NOMO-1 treated with dmso at 0.1 percent for 144 hours (cell line): ENCODE data around the gene GRAMD4.
"Not testable (repeated sequence)": the region's sequence is repeated elsewhere in the genome, so short reads cannot be mapped to it uniquely, and the experiment has no call there.

Experiments used
- DNase-seq: peaks from one replicate; lab custom pipeline; 2025; ENCODE audit not compliant: unreplicated experiment; lab: John Stamatoyannopoulos, UW

The GRAMD4 gene

DNA sequence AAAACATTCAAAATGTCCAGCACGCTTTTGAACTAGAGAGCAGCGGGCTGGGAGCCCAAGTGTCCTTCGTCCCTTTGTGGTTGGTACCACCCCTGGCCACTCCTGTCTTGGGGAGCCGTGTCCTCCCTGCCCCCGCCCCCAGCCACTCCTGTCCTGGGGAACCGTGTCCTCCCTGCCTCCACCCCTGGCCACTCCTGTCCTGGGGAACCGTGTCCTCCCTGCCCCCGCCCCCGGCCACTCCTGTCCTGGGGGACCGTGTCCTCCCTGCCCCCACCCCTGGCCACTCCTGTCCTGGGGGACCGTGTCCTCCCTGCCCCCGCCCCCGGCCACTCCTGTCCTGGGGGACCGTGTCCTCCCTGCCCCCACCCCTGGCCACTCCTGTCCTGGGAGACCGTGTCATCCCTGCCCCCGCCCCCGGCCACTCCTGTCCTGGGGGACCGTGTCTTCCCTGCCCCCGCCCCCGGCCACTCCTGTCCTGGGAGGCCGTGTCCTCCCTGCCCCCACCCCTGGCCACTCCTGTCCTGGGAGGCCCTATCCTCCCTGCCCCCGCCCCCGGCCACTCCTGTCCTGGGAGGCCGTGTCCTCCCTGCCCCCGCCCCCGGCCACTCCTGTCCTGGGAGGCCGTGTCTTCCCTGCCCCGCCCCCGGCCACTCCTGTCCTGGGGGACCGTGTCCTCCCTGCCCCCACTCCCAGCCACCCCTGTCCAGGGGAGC lies 14.9 kb downstream of the GRAMD4 start:
- DNase-seq: not testable (repeated sequence)

DNA sequence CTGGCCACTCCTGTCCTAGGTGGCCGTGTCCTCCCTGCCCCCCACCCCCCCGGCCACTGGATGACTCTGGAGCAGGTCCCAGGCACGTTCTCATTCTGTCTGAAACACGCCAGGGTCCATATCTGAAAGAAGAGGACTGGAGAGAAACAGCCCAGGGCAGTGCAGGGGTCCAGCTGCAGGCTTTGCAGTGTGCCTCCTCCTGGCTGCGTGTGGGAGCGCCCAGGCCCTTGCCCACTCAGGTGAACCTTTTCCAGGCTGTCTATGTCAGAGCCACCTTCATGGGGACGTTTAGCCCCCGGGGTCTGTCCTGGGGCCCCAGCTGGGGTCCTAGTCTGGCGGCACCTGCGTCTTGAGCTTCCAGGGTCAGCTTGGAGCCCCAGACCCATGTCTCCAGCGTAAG lies 15.6 kb downstream of the GRAMD4 start:
- no peak for DNase-seq

DNA sequence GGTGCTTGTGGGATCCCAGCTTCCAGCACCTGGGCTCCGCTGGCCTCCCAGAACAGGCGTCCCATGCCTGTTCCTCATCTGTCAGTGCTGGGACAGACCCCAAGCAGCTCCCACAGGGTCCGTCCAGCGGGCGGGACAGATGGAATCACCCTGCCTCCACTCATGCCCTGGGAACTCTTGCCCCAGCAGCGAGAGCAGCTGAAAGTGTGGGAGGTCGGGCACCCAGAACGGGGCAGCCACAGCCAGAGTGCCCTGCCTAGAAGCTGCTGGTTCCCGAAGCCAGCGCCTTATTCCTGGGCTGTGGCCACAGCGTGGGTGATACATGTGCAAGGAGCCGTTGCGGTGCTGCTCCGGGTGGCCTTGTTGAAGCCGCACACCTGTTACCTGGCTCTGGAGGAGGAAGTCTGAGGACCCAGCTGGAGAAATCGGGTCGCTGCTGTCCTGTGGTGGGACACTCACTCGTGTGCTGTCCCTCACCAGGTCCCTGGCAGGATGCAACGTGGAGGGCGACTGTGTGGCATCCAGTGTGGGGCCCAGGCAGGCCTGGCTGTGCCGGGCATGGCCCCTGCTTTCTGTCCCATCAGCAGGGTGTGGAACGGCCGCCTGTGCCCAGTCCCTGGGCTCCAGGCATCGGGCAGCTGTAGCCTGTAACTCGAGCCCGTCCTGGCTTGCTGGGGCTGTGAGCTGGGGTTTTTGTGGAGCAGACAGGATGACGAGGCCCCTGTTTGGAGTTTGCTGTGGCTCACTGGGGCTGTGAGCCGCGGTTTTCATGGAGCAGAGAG lies 16.2 kb downstream of the GRAMD4 start:
- DNase-seq: no peak

DNA sequence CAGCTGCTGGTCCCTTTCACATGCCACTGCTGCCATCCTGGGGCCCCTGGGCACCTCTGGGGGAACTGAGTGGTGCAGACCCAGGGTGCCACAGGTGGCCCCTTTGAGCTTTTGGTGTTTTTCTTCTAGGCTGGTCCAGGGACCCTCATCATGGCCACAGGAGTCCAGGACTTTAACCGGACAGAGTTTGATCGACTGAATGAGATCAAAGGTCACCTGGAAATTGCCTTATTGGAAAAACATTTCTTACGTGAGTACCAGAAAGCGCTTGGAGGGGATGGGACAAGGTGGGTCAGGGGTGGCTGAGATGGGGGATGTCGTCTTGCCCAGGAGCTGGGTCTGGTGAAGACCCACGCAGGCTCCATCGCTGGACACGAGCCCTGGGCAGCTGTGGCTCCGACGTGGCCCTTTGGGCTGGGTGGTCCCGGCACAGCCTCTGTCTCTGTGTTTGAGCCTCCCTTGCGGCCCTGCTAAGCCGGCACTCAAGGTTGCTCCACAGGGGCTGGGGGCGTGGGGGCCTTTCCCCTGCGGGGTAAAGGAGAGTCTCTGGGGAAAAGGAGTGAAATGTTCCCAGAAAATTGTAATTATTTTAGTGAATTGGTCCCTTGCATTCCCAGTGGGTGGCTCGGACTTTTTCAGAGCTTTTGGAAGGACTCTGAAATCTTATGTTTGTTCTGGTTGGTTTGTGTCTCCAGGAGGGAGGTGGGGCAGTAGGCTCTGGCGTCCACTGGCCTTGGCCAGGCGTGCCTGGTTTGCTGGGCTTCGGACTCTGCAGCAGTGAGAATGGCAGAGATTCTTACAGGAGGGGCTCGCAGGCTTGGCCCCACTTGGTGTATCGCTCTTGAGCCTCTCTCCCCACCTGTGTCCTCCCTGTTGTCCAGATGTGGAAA lies 17.8 kb downstream of the GRAMD4 start:
- no peak for DNase-seq

DNA sequence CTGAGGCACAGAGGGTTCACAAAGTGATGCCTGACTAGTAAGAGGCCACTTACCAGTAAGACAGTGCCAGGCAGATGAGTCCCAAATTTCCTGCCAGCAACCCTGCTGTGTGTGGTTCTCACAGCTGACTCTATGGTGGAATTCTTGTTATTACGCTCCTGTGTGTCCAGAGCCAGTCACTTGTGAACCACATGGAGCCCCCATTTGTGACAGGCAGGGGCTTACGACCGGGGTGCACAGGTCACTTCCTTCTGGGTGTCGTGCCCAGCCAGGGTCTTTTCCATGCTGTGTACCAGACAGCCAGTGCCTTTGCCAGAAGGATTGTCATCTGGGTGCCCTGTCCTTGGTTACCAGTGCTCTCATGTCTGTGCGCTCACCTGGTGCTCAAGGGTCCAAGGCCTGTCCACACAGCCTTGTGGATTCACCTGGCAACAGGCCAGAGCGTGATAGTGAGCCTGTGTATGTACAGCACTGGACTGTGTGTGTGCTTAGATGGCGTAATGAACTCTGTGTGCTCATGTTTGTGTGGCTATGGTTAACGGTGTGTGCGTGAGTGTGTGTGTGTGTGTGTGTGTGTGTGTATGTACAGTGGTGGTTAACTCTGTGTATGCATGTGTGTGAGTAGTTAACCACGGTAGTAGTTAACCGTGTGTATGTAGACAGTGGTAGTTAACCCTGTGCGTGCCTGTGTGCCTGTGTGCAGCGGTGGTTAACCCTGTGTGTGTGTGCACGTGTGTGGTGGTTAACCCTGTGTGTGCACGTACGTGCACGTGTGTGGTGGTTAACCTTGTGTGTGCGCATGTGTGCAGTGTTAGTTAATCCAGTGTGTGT lies 18.6 kb downstream of the GRAMD4 start:
- no peak for DNase-seq

DNA sequence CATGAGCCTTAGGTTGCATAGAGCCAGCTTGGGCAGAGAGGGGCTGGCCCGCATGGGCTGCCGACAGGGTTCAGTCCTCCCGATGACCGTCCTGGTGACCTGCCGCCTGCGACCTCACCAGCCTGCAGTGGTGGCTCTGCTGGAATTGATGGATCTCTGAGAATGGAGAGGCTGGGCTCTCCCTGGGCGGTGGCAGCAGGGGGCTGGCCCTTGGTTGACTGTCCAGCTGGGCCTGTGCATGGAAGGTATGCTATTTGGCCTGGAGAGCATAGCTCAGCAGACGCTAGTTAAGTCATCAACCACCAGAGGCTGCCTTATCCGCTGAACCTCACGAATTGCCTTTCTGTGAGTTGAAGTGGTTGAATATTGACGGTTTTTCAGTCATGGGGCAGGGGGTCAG lies 19.7 kb downstream of the GRAMD4 start:
- DNase-seq: no peak

DNA sequence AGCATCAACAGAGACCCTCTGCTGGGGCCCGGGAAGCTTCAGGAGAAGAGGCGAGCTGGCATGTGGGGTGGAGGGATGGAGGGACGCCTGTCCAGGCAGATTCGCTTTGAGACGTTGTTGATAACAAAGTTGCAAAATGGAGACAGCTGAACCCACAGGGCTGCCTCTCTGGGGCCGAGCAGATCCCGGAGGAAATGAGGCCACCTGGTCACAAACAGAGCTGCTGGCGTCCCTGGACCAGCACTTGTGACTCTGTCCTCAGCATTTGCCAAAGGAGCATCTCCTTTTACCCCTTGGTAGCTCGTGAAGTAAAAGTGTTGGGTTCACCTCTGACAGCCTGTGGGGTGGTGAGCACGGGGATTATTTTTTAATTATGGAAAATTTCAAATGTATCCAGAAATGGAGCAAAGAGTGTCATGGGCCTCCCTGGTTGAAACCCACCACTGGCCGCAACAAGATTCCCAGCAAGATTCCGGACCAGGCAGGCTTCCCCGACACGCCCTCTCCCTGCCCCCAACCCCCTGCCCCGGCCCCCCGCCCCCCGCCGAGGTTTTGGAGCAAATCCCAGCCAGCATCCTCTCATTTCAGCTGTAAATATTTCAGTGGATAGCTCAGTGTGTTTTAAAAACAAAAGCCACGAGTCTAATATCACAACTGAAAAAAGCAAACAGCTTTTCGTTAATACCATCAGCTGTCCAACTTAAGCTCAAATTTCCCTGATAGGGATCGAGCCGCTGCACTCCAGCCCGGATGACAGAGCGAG lies 20.3 kb downstream of the GRAMD4 start:
- DNase-seq: no peak

DNA sequence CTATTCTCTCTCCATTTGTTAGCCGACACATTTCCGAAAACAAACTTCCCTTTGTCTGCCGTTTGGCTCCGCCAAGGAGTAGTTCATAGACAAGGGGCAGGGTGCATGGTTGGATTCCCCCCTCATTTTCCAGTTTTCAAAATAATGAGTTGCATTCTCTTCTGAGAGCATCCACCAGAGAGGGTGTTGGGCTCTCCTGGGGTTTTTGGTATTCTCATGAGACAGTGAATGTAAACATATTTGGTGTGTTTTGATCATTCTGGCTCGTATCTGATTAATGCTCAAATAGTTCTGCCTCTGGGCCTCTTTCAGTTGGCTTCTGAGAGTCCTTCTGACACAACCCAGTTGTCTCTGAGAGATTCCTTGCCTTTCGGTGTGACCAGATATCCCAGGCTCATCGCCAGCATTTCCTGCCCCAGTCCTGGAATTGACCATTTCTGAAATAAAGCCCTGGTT lies 21.7 kb downstream of the GRAMD4 start:
- DNase-seq: no peak

DNA sequence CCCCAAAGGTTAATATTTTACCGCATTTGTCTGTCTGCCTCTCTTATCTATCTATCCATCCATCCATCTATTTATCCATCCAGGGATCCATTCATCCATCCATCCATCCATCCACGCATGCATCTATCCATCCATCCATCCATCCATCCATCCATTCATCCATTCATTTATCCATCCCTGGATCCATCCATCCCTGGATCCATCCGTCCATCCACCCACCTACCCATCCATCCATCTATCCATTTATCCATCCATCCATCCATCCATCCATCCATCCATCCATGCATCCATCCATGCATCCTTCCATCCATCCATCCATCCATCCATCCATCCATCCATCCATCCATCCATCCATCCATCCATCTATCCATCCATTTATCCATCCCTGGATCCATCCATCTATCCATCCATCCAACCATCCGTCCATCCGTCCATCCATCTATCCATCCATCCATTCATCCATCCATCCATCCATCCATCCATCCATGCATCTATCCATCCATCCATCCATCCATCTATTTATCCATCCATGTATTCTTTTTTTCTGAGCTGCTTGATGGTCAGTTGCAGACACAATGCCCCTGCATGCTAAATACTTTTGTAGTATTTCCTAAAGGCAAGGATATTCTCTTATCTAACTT lies 22.8 kb downstream of the GRAMD4 start:
- not testable (repeated sequence) for DNase-seq

DNA sequence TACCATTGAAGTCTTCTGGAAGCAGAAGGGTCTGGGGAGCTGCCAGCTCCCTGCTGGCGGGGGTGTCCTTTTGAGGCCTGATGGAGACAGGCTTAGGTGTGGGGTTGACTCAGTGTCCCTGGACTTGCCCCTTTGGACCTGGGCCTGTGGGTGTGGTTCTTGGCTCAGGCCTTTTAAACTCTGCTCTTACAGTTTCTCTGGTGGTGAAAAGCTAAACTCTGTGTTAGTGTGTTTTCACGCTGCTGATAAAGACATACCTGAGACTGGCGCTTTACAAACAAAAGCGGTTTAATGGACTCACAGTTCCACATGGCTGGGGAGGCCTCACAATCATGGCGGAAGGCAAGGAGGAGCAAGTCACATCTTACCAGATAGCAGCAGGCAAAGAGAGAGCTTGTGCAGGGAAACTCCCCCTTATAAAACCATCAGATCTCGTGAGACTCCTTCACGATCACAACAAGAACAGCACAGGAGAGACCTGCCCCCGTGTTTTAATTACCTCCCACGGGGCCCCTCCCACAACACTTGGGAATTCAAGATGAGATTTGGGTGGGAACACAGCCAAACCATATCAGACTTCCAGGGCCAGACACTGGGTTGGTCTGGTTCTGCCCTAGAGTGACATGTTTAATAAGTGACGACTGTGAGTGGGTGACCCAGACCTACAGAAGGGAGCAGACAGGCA lies 26.5 kb downstream of the GRAMD4 start:
- DNase-seq: no peak

DNA sequence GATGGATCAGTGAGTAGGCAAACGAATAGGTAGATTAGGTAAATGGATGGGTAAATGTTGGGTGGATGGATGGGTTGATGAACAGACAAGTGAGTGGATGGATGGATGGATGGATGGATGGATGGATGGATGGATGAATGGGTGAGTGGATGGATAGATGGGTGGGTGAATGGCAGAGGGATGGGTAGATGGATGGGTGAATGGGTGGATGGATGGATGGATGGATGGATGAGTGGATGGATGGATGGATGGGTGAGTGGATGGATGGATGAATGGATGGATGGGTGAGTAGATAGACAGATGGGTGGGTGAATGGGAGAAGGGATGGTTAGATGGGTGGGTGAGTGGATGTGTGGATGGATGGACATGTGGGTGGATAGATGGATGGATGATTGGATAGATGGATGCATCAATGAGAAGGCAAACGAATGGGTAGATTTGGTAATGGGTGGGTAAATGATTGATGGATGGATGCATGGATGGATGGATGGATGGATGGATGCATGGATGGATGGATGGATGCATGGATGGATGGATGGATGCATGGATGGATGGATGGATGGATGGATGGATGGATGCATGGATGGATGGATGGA lies 28.1 kb downstream of the GRAMD4 start:
- not testable (repeated sequence) for DNase-seq

DNA sequence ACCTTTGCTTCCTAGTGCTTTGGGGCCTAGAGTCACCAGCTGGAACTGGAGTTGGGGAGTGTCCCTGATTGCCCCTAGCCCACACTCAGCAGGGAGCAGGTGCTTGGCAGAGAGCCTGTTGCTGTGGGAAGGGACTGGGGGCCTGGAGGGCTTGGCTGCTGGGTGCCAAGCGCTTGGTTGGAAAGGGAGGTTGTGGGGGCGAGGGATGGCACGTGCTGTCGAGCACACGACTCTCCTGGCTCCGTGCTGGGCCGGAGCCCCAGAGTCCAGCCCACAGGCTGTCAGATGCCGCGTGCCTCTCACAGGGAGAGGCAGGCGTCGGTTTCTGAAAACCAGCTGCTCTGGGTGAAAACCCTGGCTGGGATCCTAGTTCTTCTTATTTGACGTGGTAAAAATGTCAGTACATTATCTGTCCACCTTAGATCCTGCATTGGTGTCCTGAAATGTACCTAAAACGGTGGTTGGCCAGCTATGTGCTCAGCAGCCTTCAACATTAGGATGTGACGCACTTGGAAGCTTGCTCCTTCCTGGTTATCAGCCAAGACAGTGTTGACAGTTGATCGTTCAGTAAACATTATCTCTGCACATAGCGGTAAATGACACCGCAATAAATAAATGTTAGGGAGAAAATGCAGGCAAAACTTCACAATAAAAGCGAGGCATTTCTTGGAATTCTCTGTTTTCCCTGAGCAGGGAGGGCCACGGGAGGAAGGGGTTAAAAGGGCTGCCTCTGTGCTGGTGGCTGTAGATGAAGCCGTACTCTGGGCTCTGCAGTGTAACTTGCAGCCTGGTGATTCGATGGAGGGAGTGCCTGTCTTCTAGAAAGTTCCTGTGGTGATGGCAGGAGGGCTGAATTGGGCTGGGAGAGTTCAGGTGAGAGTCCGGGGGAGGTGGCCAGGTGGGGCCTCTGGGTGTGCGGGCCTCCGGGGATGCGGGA lies 29.2 kb downstream of the GRAMD4 start:
- no peak for DNase-seq

DNA sequence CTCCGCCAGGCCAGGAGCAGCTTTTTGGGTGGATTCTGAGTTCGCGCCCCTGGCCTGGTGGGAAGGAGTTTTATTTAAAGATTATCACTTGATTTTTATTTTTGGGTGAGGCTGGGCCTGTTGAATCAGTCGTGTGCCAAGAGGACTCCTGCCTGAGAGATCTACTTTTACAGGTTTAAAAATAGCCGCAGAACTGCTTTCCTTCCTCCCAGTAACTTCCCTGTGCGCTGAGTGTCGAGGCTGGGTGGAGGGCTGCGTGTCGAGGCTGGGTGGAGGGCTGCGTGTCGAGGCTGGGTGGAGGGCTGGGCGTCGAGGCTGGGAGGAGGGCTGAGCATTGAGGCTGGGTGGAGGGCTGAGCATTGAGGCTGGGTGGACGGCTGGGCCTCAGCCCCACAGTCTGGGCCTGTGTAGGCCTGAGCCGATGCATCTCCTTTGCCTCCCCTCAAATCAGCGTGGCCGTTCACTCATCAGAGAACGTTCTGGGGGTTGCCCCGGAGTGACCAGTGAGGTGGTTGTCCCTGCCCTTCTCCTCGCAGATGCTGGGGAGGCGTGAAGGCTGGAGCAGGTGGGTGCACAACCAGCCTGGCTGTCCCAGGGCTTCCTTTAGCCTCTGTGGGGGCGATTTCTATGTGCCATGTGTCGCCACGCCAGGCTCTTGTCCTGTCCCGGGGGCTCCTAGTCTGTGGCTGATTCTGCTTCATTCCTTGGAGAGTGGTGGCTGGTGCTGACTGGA lies 30.1 kb downstream of the GRAMD4 start:
- no peak for DNase-seq

DNA sequence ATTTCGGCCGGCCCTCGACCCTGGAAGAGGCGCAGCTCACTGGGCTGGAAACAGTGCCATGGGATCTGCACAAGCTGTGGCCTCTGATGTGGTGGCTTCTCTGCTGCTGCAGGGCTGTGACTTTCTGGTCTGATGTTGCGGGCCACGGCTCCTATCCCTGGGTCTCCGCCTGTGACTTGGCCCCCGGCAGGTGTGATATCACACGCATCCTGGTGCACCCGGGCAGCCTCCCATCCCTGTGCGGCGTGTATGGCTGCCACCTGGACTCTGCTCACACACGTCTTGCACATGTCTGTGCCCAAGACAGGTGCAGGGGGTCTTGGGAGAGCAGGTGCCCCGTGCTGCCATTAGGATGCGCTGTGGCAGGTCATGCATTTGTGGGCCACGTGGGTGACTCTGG lies 31.1 kb downstream of the GRAMD4 start:
- no peak for DNase-seq

DNA sequence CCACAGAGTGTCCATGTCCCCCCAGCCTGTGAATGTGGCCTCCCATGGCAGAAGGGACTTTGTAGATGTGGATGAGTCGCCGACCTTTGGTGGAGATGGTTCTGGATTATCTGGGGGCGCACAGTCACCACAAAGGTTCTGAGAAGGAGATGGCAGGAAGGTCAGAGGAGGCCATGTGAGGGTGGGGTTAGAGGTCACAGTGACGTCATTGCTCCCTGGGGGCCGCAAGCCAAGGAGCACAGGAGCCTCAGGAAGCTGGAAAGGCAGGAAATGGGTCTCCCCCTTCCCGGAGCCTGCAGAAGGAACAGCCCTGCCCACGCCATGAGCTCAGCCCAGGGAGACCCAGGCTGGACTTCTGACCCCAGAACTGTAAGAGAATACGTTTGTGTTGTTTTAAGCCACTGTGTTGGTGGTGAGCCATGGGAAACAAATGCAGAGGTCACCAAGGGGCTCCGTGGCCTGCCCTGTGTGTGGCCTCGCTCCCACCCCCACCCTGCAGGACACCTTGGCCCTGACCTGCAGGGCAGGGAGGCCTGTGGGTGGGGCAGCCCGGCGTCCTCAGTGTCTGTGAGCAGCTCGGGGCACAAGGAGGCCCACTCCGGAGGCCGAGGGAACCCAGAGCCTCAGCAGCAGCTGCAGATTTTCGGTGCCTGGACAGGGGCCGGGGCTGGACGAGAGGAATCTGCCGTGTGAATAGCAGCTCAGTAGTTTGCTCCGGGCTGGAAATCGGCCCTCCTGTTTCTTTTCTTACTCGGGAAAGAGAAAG lies 32.1 kb downstream of the GRAMD4 start:
- DNase-seq: no peak

DNA sequence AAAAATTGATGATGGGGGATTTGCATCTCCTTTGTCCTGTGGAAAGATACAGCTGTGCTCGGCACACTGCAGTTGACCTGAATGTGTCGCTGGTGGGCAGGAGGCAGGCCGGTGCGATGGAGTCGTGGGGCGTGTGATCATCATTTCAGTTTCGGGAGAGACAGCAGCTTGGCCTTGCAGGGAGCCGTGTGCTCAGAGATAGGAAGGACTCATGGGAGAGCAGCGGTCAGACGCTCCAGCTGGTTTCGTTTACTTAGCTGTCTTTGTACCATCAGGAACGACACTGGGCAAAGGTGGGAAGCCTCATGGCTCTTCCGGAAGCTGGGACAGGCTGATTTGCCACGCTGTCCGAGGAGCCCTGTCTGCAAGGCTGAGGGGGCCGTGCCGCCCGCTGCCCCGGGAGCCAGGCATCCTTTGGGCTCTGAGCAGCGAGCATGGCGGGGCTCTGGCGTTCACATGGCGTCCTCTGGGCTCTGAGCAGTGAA lies 32.7 kb downstream of the GRAMD4 start:
- DNase-seq: no peak
